RWPE1 (cell line): ENCODE results near the gene KCND3.
A peak's percentile ranks its signal among the peaks of the same experiment; 100 is the strongest.

ENCODE experiments used
- CTCF ChIA-PET: fragments of 350-600 bp; sonication (Branson Sonifier 250); formaldehyde crosslinking; extraction: SDS; loops from one replicate; lab custom pipeline; 2021; lab: Yijun Ruan, JAX
- POLR2A ChIA-PET: fragments of 400-600 bp; formaldehyde crosslinking; extraction: SDS; loops from one replicate; lab custom pipeline; 2020; ENCODE audit warnings: antibody characterized with exemption; ENCODE audit not compliant: low non-redundant PET; lab: Yijun Ruan, JAX
- DNase-seq: peaks from one replicate; pipeline ENCODE4 v3.0.0; 2012; ENCODE audit warnings: low spot score
- H3K27ac ChIP-seq: fragments of 450-650 bp; 2 replicates; pipeline ENCODE4 v1.5.1; 2017
- TF ChIP-seq, protein P1 (sequence below): fragments of 450-650 bp; conservative IDR thresholded peaks from 2 replicates; pipeline ENCODE4 v1.5.1; 2017; ENCODE audit warnings: low read depth, mild to moderate bottlenecking

KCND3 gene

DNA sequence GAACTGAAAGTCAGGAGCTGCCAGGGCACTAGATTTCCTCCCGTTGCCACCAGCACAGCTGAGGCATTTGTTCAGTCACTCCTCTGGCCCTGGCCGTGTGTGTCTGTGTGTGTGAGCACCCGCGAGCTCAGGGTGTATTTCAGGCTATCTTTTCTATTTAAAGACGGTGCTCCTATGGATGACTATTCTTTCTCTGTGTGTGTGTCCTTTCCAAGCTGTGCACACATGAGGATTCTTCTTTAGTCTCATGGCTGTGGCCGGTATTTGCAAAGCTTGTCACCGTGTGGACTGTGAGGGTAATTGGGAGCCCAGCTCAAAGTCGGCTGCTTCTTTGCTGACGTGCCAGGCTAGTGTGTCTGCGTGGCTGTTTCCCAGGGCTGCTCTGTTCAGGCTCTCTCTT lies 3.0 kb upstream of the KCND3 start:
- no peak overlapping the region for H3K27ac ChIP-seq
- no peak for DNase-seq
- ChIA-PET CTCF (interaction anchor here (0.6 to 1.4 kb wide), 4 partner anchors 11 to 277 kb away, joined by 3 to 6 read pairs (median 5); no protein-coding TSS in a partner anchor), POLR2A (no interaction called here)
- TF ChIP-seq, protein P1, sequence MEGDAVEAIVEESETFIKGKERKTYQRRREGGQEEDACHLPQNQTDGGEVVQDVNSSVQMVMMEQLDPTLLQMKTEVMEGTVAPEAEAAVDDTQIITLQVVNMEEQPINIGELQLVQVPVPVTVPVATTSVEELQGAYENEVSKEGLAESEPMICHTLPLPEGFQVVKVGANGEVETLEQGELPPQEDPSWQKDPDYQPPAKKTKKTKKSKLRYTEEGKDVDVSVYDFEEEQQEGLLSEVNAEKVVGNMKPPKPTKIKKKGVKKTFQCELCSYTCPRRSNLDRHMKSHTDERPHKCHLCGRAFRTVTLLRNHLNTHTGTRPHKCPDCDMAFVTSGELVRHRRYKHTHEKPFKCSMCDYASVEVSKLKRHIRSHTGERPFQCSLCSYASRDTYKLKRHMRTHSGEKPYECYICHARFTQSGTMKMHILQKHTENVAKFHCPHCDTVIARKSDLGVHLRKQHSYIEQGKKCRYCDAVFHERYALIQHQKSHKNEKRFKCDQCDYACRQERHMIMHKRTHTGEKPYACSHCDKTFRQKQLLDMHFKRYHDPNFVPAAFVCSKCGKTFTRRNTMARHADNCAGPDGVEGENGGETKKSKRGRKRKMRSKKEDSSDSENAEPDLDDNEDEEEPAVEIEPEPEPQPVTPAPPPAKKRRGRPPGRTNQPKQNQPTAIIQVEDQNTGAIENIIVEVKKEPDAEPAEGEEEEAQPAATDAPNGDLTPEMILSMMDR: no peak

GRCh38 chr1:111990878-111991718 lies 1.6 kb upstream of the KCND3 start:
- DNase-seq: peak; percentile 75
- TF ChIP-seq, protein P1: peak; percentile 64
- ChIA-PET CTCF (interaction anchor here (0.6 to 1.4 kb wide), 8 partner anchors 16 to 965 kb away, joined by 3 to 7 read pairs (median 3); partner anchors contain the start of gene SLC16A1), POLR2A (no interaction called here)
- peak overlapping the region; percentile 19 for H3K27ac ChIP-seq

- DNase-seq: no peak
- no peak overlapping the region for H3K27ac ChIP-seq
- ChIA-PET CTCF (interaction anchor here (0.5 to 1.1 kb wide), 8 partner anchors 9 to 966 kb away, joined by 3 to 4 read pairs (median 3); partner anchors contain the start of gene SLC16A1), POLR2A (interaction anchor here (0.6 kb wide), 1 partner anchor 153 kb away, joined by 4 read pairs; no protein-coding TSS in a partner anchor)
- TF ChIP-seq, protein P1: no peak
These were observed 784 bp upstream of the KCND3 start for GRCh38 chr1:111990026-111990877.

DNA sequence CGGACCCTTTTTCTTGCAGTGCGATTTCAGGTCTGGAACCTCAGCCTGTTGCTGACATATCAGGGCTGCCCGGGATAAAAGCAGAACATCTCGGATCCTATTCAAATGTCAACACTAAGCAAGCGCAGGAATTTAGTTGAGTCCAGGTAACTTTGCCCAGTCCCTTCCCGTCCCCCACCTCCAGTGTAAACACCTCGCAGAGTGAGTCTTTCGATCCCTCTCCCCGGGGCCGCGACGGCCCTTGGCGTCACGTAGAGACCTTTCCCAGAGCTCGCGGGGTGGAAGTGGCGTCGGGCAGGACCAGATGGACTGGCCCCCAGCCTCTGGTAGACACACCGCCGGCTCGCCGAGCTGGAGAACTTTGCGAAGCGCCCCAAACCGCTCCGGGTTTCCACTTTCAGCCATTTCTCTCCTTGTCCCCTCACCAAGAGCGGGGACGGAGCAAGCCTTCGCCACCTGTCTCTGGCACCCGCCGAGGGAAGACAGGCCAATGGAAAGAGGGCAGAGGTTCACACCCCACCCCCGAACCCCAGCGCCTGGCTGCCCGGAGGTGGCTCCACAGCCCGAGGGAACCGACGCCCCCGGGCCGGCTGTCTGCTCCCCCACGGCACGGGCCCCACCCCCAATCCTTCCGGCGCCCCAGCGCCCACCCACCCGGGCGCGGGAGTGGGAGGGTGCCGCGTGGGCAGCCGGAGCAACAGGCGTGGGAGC lies 570 bp downstream of the KCND3 start:
- POLR2A ChIA-PET: no interaction called here
- TF ChIP-seq, protein P1: no peak
- DNase-seq: no peak
- CTCF ChIA-PET: interaction anchor here (0.6 to 0.7 kb wide), 2 partner anchors 166 to 200 kb away, joined by 3 read pairs; no protein-coding TSS in a partner anchor
- H3K27ac ChIP-seq: no peak overlapping the region

DNA sequence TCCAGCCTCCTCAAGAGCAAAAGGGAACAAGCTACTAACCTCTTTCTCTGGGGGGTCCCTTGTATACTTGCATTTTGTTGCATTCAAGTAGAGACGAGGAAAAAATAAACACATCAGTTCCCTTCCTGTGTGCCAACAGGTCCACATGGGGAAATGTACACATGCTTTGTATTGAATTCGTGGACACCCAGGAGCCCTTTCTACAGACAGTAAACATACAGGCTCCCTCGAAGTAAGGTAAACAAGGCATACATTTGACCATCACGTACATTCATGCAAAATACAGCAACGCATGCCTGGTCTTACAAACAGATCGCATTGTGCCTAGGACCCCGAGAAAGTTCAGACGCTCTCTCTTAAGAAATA lies 1.1 kb downstream of the KCND3 start:
- ChIA-PET POLR2A (no interaction called here), CTCF (no interaction called here)
- H3K27ac ChIP-seq: no peak overlapping the region
- TF ChIP-seq, protein P1: no peak
- no peak for DNase-seq

GRCh38 chr1:111987502-111987901 lies 2.0 kb downstream of the KCND3 start:
- no peak overlapping the region for H3K27ac ChIP-seq
- no peak for DNase-seq
- POLR2A ChIA-PET: no interaction called here
- CTCF ChIA-PET: no interaction called here
- TF ChIP-seq, protein P1: no peak
